ENCODE measurements around the gene OPN3.

The OPN3 gene

DNA sequence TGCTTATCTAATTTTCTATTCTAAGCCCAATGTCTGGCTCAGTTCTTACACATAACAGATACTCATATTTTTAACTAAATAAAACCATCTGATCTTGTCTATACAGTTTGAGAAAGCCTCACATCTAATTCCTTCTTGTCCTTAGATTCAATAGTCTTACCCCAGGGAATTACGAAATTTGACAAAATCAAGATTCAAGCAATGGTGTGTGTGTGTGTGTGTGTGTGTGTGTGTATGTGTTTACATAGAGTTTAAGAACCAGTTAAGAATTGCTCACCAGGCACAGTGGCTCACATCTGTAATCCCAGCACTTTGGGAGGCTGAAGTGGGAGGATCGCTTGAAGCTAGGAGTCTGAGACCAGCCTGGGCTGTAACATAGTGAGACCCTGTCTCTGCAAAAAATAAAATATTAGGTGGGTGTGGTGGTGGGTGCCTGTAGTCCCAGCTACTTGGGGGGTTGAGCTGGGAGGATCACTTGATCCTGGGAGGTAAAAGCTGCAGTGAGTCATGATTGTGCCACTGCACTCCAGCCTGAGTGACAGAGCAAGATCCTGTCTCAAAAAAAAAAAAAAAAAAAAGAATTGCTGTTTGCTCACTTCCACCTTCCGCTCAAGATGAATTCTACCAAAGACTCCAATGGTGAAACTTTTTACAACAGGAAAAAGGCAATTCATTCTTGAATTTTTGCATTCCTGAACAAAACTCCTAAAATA lies 18.1 kb upstream of the OPN3 start:
- Mint-ChIP-seq H3K27ac (no peak overlapping the region), H3K4me3 (no peak overlapping the region), H3K4me1 (no peaks in the 10 kb centered on the region), H3K27me3 (peaks cover 5% of the 10 kb centered on the region), H3K9me3 (peaks cover 5% of the 10 kb centered on the region), H3K36me3 (peaks cover 1% of the 10 kb centered on the region)

DNA sequence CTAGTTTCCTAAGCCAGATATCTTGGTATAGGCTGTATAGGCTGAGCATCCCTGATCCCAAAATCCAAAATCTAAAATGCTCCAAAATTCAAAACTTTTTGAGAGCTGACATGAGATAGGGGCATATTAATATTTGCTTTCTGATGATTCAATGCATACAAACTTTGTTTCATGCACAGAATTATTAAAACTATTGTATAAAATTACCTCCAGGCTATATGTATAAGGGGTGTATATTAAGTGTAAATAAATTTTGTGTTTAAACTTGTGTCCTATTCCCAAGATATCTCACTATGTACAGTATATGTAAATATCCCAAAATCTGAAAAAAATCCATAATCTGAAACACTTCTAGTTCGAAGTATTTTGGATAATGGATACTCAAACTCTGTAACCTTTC lies 14.5 kb upstream of the OPN3 start:
- Mint-ChIP-seq H3K4me3 (no peak overlapping the region), H3K36me3 (peaks cover 1% of the 10 kb centered on the region), H3K27me3 (peaks cover 5% of the 10 kb centered on the region), H3K27ac (no peak overlapping the region), H3K4me1 (no peaks in the 10 kb centered on the region), H3K9me3 (peaks cover 5% of the 10 kb centered on the region)

DNA sequence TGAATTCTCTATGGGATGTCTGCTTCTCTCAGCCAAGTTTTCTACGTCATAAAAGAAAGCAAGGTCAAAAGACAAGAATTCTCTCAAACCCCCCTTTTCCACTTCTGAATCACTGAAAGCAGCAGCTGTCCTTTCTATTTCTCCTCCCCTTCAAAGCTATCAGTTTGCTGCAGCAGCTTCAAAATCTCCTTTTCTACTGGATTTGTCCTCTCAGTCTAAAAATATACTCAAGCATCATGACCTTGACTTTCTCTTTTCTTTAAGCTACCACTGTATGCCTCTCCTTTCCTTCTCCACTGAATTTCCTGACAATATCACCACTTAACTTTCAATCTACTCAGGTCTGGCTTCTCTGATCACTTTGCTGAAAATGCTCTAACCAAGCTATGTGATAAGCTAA lies 13.8 kb upstream of the OPN3 start:
- H3K36me3 Mint-ChIP-seq, result no peaks in the 10 kb centered on the region
- no peak overlapping the region for H3K27ac Mint-ChIP-seq
- H3K4me1 Mint-ChIP-seq, result no peaks in the 10 kb centered on the region
- H3K4me3 Mint-ChIP-seq, result no peak overlapping the region
- peaks cover 5% of the 10 kb centered on the region for H3K27me3 Mint-ChIP-seq
- no peaks in the 10 kb centered on the region for H3K9me3 Mint-ChIP-seq

DNA sequence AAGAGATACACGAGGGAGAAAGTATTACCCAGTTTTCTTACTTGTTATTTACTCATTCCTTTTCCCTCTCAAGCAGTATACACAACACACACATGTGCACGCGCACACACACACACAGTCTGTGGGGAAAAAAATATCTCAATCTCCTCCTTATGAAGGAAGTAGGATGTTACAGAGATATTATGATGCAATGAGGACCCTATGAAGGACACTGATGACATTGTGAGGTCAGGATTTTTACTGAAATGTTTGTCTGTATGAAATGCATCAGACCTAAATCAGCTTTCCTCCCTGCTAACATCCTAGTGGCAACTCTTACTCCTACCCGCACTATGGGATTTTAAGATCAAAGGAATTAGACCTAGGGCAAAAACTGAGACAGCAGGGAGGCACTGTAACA lies 11.8 kb upstream of the OPN3 start, which contains the start of gene WDR64:
Gene WDR64, plus strand, starts transcription at position 270 of the 400 bp plus-strand sequence. CDS start 204 bp downstream, outside the sequence.
- Mint-ChIP-seq H3K27me3 (peaks cover 5% of the 10 kb centered on the region), H3K9me3 (no peaks in the 10 kb centered on the region), H3K4me3 (no peak within 1 kb of the TSS), H3K27ac (no peak within 1 kb of the TSS), H3K4me1 (no peaks in the 10 kb centered on the region), H3K36me3 (no peaks in the 10 kb centered on the region)

DNA sequence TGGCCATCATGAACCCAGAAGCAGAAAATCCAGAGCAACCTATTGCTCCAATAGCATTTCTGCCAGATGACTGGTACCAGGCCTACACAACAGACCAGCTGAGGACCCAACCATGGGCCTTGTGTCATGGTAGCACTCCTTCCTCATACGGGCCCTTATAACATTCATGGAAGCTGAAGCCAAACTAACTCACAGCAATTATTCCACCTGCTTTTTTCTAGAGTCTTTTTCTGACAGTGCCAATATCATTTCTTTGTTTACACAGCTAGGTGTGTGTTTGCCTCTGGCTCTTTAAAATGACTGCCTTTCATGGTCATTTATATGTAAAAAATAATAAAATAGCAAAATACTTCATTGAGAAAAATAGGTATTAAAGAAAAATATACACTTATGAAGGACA lies 8.0 kb upstream of the OPN3 start:
- Mint-ChIP-seq H3K36me3 (no peaks in the 10 kb centered on the region), H3K27me3 (no peaks in the 10 kb centered on the region), H3K4me1 (no peaks in the 10 kb centered on the region), H3K27ac (no peak overlapping the region), H3K9me3 (no peaks in the 10 kb centered on the region), H3K4me3 (no peak overlapping the region)

DNA sequence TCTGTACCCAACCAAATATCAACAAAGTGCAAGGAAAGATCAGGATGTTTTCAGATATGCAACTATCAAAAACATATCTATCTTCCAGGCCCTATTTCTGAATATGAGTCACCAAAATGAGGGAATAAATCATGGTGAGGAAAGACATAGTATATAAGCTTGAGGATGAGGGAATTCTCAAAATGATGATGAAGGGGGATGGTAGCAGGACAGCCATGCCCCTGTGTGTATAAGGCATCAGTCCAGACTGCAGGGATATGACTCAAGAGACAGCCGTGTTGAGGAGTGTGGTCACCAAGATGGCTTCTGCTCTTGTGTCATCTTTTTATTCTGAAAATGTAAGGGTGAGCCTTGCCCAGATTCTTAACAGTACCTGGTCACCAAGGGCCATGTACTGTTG lies 7.5 kb upstream of the OPN3 start:
- Mint-ChIP-seq H3K4me1 (no peaks in the 10 kb centered on the region), H3K27ac (no peak overlapping the region), H3K9me3 (no peaks in the 10 kb centered on the region), H3K4me3 (no peak overlapping the region), H3K27me3 (no peaks in the 10 kb centered on the region), H3K36me3 (no peaks in the 10 kb centered on the region)

DNA sequence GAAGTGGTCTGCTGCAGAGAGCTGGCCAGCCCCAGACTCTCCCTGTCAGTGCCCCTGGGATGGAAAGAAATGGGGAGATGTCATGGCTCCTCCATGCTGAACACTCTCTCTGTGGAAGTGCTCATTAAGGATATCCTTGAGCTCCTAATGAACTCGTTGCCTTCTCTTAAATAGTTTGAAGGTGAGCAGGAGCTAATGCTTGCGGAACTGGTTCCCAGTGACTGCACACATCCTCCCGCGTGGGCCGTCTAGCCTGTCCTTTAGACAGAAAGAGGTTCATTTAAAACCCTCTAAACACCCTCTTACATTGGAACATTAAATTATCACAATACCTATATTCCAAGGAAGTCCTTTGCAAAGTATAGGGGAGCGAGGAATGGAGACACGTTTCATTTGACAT lies 6.0 kb upstream of the OPN3 start:
- no peak overlapping the region for H3K4me3 Mint-ChIP-seq
- no peaks in the 10 kb centered on the region for H3K4me1 Mint-ChIP-seq
- no peaks in the 10 kb centered on the region for H3K36me3 Mint-ChIP-seq
- no peaks in the 10 kb centered on the region for H3K27me3 Mint-ChIP-seq
- H3K27ac Mint-ChIP-seq, result no peak overlapping the region
- H3K9me3 Mint-ChIP-seq, result no peaks in the 10 kb centered on the region

DNA sequence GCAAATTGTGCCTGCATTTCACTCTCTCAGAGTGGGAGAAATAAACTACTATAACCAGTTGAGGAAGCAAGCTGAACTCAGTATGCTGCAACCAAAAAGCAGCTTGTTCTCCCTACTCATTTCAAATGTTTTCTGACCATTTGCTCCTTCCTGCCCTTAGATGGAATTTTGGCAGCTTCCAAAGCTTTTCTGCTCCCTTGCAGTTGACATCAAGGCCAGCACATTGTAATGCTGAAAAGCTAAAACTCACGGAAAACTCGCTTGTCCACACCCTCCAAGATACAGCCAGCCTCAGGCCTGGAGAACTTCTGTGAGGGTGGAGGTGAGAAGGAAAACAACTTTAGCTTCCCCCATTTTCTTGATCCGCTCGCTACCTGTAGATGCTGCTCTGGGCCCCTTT lies 5.0 kb upstream of the OPN3 start:
- H3K4me3 Mint-ChIP-seq, result no peak overlapping the region
- no peak overlapping the region for H3K27ac Mint-ChIP-seq
- H3K9me3 Mint-ChIP-seq, result no peaks in the 10 kb centered on the region
- no peaks in the 10 kb centered on the region for H3K27me3 Mint-ChIP-seq
- peaks cover 6% of the 10 kb centered on the region for H3K4me1 Mint-ChIP-seq
- no peaks in the 10 kb centered on the region for H3K36me3 Mint-ChIP-seq

DNA sequence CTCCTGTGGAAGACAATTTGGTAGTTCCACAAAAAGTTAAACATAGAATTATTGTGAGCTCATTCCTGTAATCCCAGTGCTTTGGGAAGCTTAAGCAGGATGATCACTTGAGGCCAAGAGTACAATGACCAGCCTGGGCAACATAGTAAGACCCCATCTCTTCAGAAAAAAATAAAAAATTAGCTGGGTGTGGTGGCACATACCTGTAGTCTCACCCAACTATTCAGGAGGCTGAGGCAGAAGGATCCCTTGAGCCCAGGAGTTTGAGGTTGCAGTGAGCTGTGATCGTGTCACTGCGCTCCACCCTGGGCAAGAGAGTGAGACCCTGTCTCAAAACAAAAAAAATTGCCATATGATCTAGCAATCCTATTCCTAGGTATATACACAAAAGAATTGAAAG lies 4.1 kb upstream of the OPN3 start:
- no peak overlapping the region for H3K4me3 Mint-ChIP-seq

DNA sequence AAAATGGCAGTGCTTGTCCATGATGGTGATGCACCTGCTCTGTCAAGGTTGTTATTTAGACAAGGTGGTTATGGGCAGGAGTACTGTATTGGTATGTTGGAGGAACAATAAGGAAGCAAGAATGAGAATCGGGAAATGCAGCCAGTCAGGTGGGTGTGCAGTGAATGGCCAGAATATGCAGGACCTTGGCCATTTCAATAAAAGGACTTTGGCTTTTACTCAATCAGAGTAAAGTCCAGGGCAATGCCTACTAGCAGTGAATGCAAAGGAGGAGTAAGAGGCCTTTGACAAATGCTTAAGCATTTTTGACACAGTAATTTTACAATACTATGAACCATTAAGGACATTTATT lies 2.4 kb upstream of the OPN3 start:
- H3K4me3 Mint-ChIP-seq, result no peak overlapping the region
- no peaks in the 10 kb centered on the region for H3K27me3 Mint-ChIP-seq
- no peaks in the 10 kb centered on the region for H3K9me3 Mint-ChIP-seq
- H3K27ac Mint-ChIP-seq, result no peak overlapping the region
- no peaks in the 10 kb centered on the region for H3K36me3 Mint-ChIP-seq
- peaks cover 23% of the 10 kb centered on the region for H3K4me1 Mint-ChIP-seq

More for the DNA sequence above, 4.1 kb upstream of the OPN3 start:
- H3K36me3 Mint-ChIP-seq, result no peaks in the 10 kb centered on the region
- no peaks in the 10 kb centered on the region for H3K9me3 Mint-ChIP-seq
- H3K27ac Mint-ChIP-seq, result no peak overlapping the region
- H3K27me3 Mint-ChIP-seq, result no peaks in the 10 kb centered on the region
- peaks cover 8% of the 10 kb centered on the region for H3K4me1 Mint-ChIP-seq

DNA sequence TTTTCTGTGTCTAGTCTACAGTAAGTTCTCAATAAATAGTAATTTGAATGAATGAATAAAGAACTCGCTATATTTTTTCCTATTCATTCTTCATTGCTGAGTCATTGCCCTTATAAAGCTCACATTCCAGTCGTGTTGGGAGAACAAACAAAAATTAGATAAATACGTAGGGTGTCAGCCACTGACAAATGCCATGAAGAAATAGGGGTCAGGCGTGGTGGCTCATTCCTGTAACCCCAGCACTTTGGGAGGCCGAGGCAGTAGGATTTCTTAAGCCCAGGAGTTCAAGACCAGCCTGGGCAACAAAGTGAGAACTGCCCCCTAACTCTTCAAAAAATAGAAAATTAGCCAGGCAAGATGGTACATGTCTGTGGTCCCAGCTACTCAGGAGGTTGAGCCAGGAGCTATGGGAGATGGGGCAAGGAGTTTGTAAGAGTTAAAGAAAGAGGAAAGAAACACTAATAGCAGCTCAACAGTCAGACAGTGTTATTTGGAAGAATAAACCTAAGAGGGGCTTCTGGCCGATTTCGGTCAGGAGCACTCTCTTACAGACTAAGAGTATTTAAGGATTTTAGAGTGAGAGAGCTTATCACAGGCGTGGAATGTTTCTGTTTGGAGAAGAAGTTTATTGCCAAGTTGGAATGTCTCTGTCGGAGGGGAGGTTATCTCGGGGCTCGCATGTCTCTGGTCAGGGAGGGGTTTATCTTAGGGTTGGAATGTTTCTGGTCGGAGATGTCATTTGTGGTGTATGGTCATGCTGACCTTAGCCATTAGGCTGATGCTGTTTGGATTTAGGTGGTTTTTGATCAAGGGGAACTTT lies 1.8 kb upstream of the OPN3 start:
- no peaks in the 10 kb centered on the region for H3K27me3 Mint-ChIP-seq
- H3K4me1 Mint-ChIP-seq, result peaks cover 29% of the 10 kb centered on the region
- H3K9me3 Mint-ChIP-seq, result no peaks in the 10 kb centered on the region
- H3K36me3 Mint-ChIP-seq, result no peaks in the 10 kb centered on the region
- peak overlapping the region; percentile 25 for H3K27ac Mint-ChIP-seq
- peak overlapping the region; percentile 30 for H3K4me3 Mint-ChIP-seq

DNA sequence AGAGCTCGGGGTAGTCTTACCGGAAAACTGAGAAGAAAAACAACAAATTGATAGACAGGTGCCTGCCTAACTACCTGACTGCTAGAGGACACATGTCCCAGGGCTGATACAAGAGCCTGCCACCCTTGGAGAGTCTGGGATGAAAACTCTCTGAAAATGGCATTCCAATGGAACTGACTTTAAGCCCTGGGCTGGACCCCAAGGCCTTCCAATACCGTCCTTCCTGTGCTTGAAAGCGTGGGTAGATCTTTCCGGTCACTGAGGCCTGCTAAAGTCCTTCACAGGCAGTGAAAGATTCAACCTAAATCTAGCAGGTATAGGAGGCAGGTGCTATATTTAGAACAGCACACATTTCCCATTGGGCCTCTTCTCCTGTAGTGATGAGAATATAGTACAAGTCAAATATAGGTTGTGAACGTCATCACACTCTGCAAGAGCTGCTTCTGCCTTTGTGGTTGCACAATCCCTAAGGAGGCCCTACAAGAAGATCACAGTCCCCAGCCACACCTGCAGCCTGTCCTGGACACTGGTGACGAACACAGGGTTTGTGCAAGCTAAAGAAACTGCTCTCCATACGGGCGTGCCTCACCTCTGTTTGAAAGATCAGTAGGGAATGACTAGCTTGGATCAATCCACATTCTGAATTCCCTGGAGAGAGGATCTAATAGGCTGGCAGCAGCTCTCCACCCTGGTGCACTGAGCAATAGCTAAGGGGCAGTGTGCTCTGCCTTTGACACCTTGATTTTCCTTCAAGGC lies 876 bp upstream of the OPN3 start:
- Mint-ChIP-seq H3K36me3 (no peaks in the 10 kb centered on the region), H3K9me3 (no peaks in the 10 kb centered on the region), H3K4me3 (peak overlapping the region; percentile 78), H3K27ac (peak overlapping the region; percentile 90), H3K27me3 (no peaks in the 10 kb centered on the region), H3K4me1 (peaks cover 38% of the 10 kb centered on the region)

DNA sequence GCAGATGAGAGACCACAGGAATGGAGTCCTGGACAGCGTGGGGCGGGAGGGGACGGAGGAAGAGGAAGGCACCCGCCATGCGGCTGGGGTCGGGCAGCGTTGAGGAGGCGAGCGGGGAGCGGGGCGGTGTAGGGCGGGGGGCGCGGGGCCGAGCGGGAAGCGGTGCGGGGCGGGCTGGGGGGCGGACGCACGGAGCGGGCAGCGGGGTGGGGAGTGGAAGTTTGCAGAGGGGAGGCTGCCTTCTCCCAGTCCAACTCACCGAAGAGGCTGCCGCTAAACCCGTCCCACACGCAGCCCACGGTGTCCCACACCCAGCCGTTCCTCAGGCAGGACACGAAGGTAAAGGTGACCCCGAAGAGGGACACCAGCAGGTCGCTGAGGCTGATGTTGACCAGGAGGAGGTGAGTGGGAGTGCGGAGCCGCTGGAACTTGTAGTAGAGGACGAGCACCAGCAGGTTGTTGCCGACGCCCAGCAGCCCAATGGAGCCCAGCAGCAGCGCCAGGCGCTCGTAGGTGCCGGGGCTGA lies 483 bp downstream of the OPN3 start:
- H3K4me3 Mint-ChIP-seq, result peak overlapping the region; percentile 82
- H3K4me1 Mint-ChIP-seq, result peaks cover 51% of the 10 kb centered on the region
- no peaks in the 10 kb centered on the region for H3K9me3 Mint-ChIP-seq
- peak overlapping the region; percentile 80 for H3K27ac Mint-ChIP-seq
- no peaks in the 10 kb centered on the region for H3K27me3 Mint-ChIP-seq
- peaks cover 9% of the 10 kb centered on the region for H3K36me3 Mint-ChIP-seq

DNA sequence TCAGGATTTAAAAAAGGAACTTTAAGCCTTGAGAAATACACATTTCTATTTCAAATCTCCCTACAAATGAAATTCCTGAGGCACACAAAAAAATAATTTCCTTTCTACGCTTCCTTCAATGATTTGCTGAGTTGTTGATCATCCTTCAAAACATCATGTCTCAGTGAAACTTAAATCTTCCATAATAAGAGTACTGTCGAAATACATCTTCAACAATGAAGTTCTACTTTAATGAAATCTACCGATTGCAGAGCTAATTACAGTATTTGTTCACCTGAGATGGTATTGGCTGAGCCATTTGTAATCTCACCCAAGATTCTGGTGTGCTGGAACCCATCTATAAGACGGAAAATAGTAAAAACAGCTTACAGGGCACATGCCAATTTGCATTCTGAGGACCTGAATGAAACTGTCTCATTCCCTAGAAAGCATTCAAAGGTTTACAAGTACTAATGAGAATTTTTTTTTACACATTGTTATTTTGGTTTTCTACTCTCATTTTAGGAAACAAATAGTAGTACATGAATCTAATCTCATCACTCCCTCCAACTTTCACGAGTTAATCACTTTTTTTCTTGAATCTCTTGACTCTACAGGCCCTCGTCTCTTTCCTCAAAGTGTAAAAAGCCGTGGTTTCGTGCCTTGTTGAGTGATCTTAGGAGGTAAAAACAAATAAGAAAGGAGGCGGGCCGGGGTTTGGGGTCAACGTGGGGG lies 1.1 kb downstream of the OPN3 start:
- Mint-ChIP-seq H3K4me1 (peaks cover 51% of the 10 kb centered on the region), H3K36me3 (peaks cover 12% of the 10 kb centered on the region)

DNA sequence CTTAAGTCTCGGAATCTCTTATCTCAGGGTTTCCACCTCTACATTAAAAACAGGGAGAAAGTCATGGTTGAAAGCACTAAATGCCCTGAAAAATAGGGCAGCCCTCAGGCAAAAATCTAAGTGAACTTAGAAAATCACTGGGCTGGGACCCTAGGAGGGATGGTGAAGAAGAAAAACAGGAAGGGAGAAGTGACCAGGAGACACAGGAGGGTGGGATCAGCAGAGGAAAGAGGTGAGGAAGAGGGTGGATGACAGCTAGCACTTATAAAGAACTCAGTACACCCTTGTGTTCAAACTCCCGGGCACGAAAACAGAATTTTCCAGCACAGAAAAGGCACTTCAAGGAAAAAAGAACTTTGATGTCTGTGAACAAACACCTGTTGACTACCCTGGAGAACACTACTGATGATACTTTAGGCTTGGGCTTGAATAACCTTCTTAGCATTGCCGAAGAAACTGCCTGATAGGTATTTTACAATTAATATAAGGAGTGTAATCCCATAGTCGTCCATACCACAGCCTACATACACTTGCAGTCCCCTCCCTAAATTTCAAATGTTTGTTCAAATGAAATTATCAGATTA lies 2.0 kb downstream of the OPN3 start:
- peaks cover 13% of the 10 kb centered on the region for H3K36me3 Mint-ChIP-seq
- H3K27me3 Mint-ChIP-seq, result no peaks in the 10 kb centered on the region
- H3K9me3 Mint-ChIP-seq, result no peaks in the 10 kb centered on the region
- H3K27ac Mint-ChIP-seq, result peak overlapping the region; percentile 87
- H3K4me1 Mint-ChIP-seq, result peaks cover 51% of the 10 kb centered on the region
- H3K4me3 Mint-ChIP-seq, result peak overlapping the region; percentile 82

More for the DNA sequence above, 1.1 kb downstream of the OPN3 start:
- H3K9me3 Mint-ChIP-seq, result no peaks in the 10 kb centered on the region
- peak overlapping the region; percentile 80 for H3K27ac Mint-ChIP-seq
- no peaks in the 10 kb centered on the region for H3K27me3 Mint-ChIP-seq
- H3K4me3 Mint-ChIP-seq, result peak overlapping the region; percentile 82

All from activated naive CD4-positive, alpha-beta T cell treated with anti-CD3 and anti-CD28 coated beads, Interleukin-2, amount 50 U/mL, for 24 hours (primary cell).